Right renal pelvis (tissue), 4 donors: ENCODE measurements around the gene ODAD3. TPM values are rescaled to one million over a fixed set of nuclear protein-coding genes. Genes with fewer than 3 reads are reported as not detected.
"Not testable (repeated sequence)": the region's sequence is repeated elsewhere in the genome, so short reads cannot be mapped to it uniquely, and the experiment has no call there.

Experiments used
- DNase-seq, 4 donors: peaks; one replicate each; pipeline ENCODE4 v3.0.0-alpha.2; 2013; ENCODE audit warnings: low read depth in 4 of 4, low spot score in 3 of 4, missing footprints in 1 of 4
- polyA plus RNA-seq, 4 donors: library from polyadenylated mRNA; unstranded; fragments of 120-200 nt; gene quantifications; one replicate each; pipeline ENCODE4 v1.2.1, GENCODE V29; 2013; ENCODE audit not compliant: insufficient read length in 4 of 4

Gene ODAD3
- polyA plus RNA-seq, 4 donors: 1.3 to 2.2 (median 1.6) TPM

GRCh38 chr19:11410682-11411081 is 24.2 kb downstream of the ODAD3 start:
- no peak for DNase-seq

- no peak for DNase-seq
These were observed 26.3 kb downstream of the ODAD3 start for GRCh38 chr19:11408591-11408990.

- not testable (repeated sequence) for DNase-seq
These were observed 28.2 kb downstream of the ODAD3 start for GRCh38 chr19:11406703-11407236.

- DNase-seq: no peak
These were observed 28.9 kb downstream of the ODAD3 start for GRCh38 chr19:11405846-11406643.

- no peak for DNase-seq
These were observed 30.2 kb downstream of the ODAD3 start for GRCh38 chr19:11404588-11405222.

GRCh38 chr19:11401808-11402543 is 32.9 kb downstream of the ODAD3 start:
- no peak for DNase-seq

GRCh38 chr19:11400798-11401197 is 34.1 kb downstream of the ODAD3 start:
- no peak for DNase-seq

GRCh38 chr19:11399667-11400066 is 35.3 kb downstream of the ODAD3 start:
- DNase-seq: no peak

- no peak for DNase-seq
These were observed 37.8 kb downstream of the ODAD3 start for GRCh38 chr19:11397089-11397610.

GRCh38 chr19:11390933-11391680 is 43.8 kb downstream of the ODAD3 start:
- no peak for DNase-seq

- no peak for DNase-seq
These were observed 44.6 kb downstream of the ODAD3 start for GRCh38 chr19:11390359-11390758.

GRCh38 chr19:11387162-11388034 is 47.5 kb downstream of the ODAD3 start:
- no peak for DNase-seq

- DNase-seq: no peak
These were observed 50.2 kb downstream of the ODAD3 start for GRCh38 chr19:11384778-11385129.

- DNase-seq: no peak
These were observed 51.2 kb downstream of the ODAD3 start for GRCh38 chr19:11383706-11384048.

- DNase-seq: no peak
These were observed 51.8 kb downstream of the ODAD3 start for GRCh38 chr19:11382898-11383705.

GRCh38 chr19:11380653-11381537 is 54.0 kb downstream of the ODAD3 start:
- DNase-seq: peak; percentile 87 to 95 (median 94)

GRCh38 chr19:11379857-11380350 is 55.0 kb downstream of the ODAD3 start:
- no peak for DNase-seq
